Common myeloid progenitor, CD34-positive (primary cell): ENCODE results near the gene POLR1C.

Experiments used
- CTCF ChIA-PET: fragments of 350-600 bp; sonication (Branson Sonifier 250); formaldehyde crosslinking; loops from one replicate; lab custom pipeline; 2021; ENCODE audit warnings: antibody characterized with exemption; lab: Charles Lee
- POLR2A ChIA-PET: fragments of 350-600 bp; sonication (Branson Sonifier 250); formaldehyde crosslinking; loops from one replicate; lab custom pipeline; 2021; ENCODE audit warnings: antibody characterized with exemption; lab: Charles Lee
- DNase-seq, 3 donors: peaks; one replicate each; pipeline versions ENCODE4 v3.0.0 to v3.0.0-alpha.2; 2013
- H3K27ac ChIP-seq, 2 experiments: 1 replicate in 1 of 2; 2 replicates in 1 of 2; pipeline ENCODE4 v1.7.0; 2013; ENCODE audit warnings: inconsistent platforms in 2 of 2, low read length in 2 of 2, mild to moderate bottlenecking in 2 of 2, low read depth in 1 of 2, moderate library complexity in 1 of 2; ENCODE audit not compliant: severe bottlenecking in 2 of 2, insufficient read depth in 1 of 2, poor library complexity in 1 of 2
- H3K27me3 ChIP-seq, 5 experiments: replicated peaks in 2 of 5; 1 replicate in 3 of 5; 2 replicates in 2 of 5; pipeline versions ENCODE4 v1.6.1 to v1.7.0; 2013; ENCODE audit warnings: low read length in 4 of 5, mild to moderate bottlenecking in 2 of 5, moderate library complexity in 2 of 5, inconsistent platforms in 1 of 5; ENCODE audit not compliant: insufficient read depth in 5 of 5, control insufficient read depth in 4 of 5
- H3K36me3 ChIP-seq, 4 experiments: 1 replicate in 2 of 4; 2 replicates in 2 of 4; pipeline versions ENCODE4 v1.6.1 to v1.7.0; 2013; ENCODE audit warnings: low read length in 3 of 4, control low read depth in 1 of 4, mild to moderate bottlenecking in 1 of 4; ENCODE audit not compliant: control insufficient read depth in 4 of 4, insufficient read depth in 4 of 4
- H3K4me1 ChIP-seq, 4 experiments: 1 replicate in 3 of 4; 2 replicates in 1 of 4; pipeline versions ENCODE4 v1.6.1 to v1.7.1; 2013; ENCODE audit warnings: low read length in 3 of 4, mild to moderate bottlenecking in 3 of 4, control low read depth in 1 of 4, inconsistent platforms in 1 of 4, moderate library complexity in 1 of 4; ENCODE audit not compliant: control insufficient read depth in 4 of 4, insufficient read depth in 4 of 4; ENCODE audit errors: control extremely low read depth in 1 of 4
- H3K4me3 ChIP-seq, 7 experiments: 1 replicate in 4 of 7; 2 replicates in 3 of 7; pipeline versions ENCODE4 v1.5.1 to v1.7.0; 2013; ENCODE audit warnings: mild to moderate bottlenecking in 7 of 7, low read length in 6 of 7, moderate library complexity in 6 of 7, inconsistent platforms in 2 of 7, low read depth in 2 of 7, control low read depth in 1 of 7; ENCODE audit not compliant: insufficient read depth in 4 of 7, control insufficient read depth in 1 of 7; ENCODE audit errors: extremely low read depth in 1 of 7
- H3K9me3 ChIP-seq, 5 experiments: 1 replicate in 4 of 5; 2 replicates in 1 of 5; pipeline versions ENCODE4 v1.6.1 to v1.7.1; 2013; ENCODE audit warnings: low read length in 4 of 5, mild to moderate bottlenecking in 2 of 5, inconsistent platforms in 1 of 5, low read depth in 1 of 5, moderate library complexity in 1 of 5; ENCODE audit not compliant: control insufficient read depth in 4 of 5, insufficient read depth in 2 of 5; ENCODE audit errors: control extremely low read depth in 1 of 5
- WGBS: methylation state at CpG from one replicate; pipeline ENCODE4 v1.1.5; 2013; ENCODE audit not compliant: insufficient coverage; 5-methylcytosine and 5-hydroxymethylcytosine counted together

The POLR1C gene

DNA sequence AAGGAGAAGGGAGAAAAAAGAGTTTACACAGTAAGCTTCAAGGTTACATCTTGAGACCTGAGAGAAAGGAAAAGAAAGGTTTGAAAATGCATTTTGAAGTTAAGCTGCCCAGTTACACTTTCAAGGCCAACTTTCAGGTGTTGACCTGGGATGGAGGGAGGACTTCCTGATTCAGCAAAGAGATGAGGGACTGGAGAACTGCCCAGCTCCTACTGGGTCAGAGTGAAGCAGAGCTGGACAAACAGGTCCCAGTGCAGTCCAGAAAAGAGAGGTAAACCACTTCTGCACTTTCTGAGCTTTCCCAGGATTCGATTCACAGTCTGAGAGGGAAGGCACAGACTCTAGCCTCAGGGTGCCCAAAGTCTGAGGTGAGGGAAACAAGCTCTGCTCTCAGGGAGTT lies 45.5 kb upstream of the POLR1C start:
- Histone ChIP-seq H3K27ac (no peak overlapping the region), H3K4me1 (no peaks in the 10 kb centered on the region), H3K9me3 (no peaks in the 10 kb centered on the region), H3K36me3 (no peaks in the 10 kb centered on the region), H3K4me3 (no peak overlapping the region), H3K27me3 (peaks cover 0 to 2% (median 0%) of the 10 kb centered on the region in 5 experiments)
- no peak for DNase-seq
- WGBS: 77% methylated on average over 1 of the region's 1 CpG
- CTCF ChIA-PET: interaction anchor here (0.8 to 1.7 kb wide), 4 partner anchors 9 to 36 kb away, joined by 3 to 5 read pairs (median 3); no protein-coding TSS in a partner anchor
- POLR2A ChIA-PET: interaction anchor here (0.6 kb wide), 1 partner anchor 12 kb away, joined by 3 read pairs; no protein-coding TSS in a partner anchor

DNA sequence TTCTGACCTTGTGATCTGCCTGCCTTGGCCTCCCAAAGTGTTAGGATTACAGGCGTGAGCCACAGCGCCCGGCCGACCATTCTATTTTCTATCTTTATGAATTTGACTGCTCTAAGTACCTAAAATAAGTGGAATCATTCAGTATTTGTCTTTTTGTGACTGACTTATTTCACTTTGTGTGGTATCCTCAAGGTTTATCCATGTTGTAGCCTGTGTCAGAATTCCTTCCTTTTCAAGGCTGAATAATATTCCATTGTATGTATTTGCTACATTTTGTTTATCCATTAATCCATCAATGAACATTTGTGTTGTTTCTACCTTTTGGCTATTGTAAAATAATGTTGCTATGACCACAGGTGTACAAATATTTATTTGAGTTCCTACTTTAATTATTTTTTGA lies 44.4 kb upstream of the POLR1C start:
- WGBS: no CpG with 5 or more reads among the region's 4 CpGs
- CTCF ChIA-PET: interaction anchor here (1.1 to 1.7 kb wide), 3 partner anchors 13 to 34 kb away, joined by 3 to 5 read pairs (median 3); no protein-coding TSS in a partner anchor
- Histone ChIP-seq H3K4me3 (no peak overlapping the region), H3K9me3 (no peaks in the 10 kb centered on the region), H3K27me3 (peaks cover 0 to 2% (median 0%) of the 10 kb centered on the region in 5 experiments), H3K27ac (no peak overlapping the region), H3K36me3 (no peaks in the 10 kb centered on the region), H3K4me1 (peaks cover 0 to 9% (median 4%) of the 10 kb centered on the region in 4 experiments)
- POLR2A ChIA-PET: no interaction called here
- DNase-seq: no peak

DNA sequence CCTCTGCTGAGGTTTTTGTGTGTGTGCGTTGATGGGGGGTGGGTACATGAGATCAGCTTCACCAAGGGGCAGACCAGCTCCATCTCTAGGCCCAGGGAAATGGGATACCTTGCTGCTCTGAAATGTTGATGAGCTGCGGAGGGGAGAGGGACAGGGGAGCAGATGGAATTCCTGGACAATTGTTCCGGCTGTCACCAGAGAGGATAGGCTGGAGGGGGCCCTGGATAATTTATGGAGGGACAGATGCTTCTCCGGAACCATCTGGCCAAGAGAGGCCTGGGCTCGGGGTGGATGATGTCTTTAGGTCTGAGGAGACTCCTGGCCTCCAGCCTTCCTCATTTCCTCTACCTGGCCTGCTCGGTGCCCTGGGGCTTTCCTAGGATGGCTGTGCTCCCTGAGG lies 41.4 kb upstream of the POLR1C start:
- ChIA-PET POLR2A (no interaction called here), CTCF (no interaction called here)
- Histone ChIP-seq H3K9me3 (no peaks in the 10 kb centered on the region), H3K4me1 (peaks cover 8 to 19% (median 11%) of the 10 kb centered on the region in 4 experiments), H3K27ac (no peak overlapping the region), H3K27me3 (no peaks in the 10 kb centered on the region), H3K36me3 (no peaks in the 10 kb centered on the region), H3K4me3 (no peak overlapping the region)
- WGBS: 97% methylated on average over 4 of the region's 6 CpGs
- no peak for DNase-seq

DNA sequence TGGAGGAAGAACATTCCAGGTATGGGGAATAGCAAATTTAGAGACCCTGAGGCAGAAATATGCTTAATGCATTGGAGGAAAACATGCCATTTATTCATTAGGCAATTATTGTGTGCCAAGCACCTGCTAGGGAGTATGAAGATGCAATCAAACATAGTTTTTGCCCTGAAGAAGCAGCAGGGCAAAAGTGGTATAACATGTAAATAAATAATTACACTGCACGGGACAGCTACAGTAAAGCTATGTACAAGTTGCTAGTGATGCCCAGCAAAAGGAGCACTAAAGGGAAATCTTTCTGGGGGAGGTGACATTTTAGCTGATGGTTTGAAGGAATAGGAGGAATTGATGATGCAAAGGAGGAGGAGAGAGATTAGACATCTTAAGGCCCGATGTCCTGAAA lies 40.1 kb upstream of the POLR1C start:
- DNase-seq: peak in 2 of 3 donors; percentile 59 to 62
- H3K27me3 ChIP-seq: no peaks in the 10 kb centered on the region
- ChIA-PET POLR2A (interaction anchor here (0.6 kb wide), 2 partner anchors 79 to 547 kb away, joined by 4 read pairs; no protein-coding TSS in a partner anchor), CTCF (interaction anchor here (1.3 to 1.5 kb wide), 2 partner anchors 43 to 57 kb away, joined by 3 read pairs; no protein-coding TSS in a partner anchor)
- peak overlapping the region in 6 of 7 experiments; percentile 72 to 84 (median 76) for H3K4me3 ChIP-seq
- H3K9me3 ChIP-seq: no peaks in the 10 kb centered on the region
- 37% methylated on average over 2 of the region's 2 CpGs for WGBS
- H3K36me3 ChIP-seq: no peaks in the 10 kb centered on the region
- peaks cover 8 to 19% (median 12%) of the 10 kb centered on the region in 4 experiments for H3K4me1 ChIP-seq
- peak overlapping the region; percentile 40 to 93 for H3K27ac ChIP-seq

DNA sequence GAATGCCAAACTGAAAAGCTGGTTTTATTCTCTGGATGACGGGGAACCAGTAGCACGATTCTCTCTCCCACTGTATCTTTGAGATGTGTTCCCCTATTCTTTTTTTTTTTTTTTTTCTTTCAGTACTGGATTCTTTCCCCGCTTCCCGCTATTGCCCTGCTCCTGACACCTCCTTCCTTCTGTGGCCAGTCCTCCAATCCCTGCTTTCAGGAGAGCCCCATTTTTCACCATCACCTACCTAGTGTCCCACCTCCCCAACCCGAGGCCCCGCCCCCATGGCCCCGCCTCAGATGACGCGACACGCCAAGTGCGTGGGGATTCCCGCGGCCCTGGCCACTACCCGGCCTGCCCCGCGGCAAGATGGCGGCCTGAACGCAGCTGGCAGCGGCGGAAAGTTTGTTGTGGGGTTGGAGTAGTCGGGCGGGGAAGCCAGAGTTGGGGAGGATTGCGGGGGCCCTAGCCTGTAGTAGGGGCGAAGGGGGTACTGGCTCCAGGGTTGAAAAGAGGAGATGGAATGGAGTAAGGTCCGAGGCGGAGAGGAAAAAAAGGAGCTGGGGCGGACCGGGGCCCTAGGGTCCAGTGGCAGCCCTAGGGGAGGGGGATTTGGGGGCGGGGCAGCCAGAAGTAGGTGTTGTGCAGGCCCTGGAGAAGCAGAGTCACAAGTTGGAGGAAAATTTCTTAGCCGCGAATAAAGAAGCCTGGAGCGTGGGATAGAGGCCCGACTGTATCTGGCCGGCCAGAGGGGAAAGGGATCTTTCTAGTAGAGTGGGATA lies 39.5 kb upstream of the POLR1C start, which contains the start of gene TJAP1:
Gene TJAP1, plus strand, starts transcription at position 336 of the 773 bp plus-strand sequence. CDS start 21,432 bp downstream, outside the sequence.
- WGBS: 0% methylated on average over 24 of the region's 34 CpGs
- CTCF ChIA-PET: interaction anchor here (1.3 to 1.5 kb wide), 2 partner anchors 44 to 56 kb away, joined by 3 read pairs; no protein-coding TSS in a partner anchor

DNA sequence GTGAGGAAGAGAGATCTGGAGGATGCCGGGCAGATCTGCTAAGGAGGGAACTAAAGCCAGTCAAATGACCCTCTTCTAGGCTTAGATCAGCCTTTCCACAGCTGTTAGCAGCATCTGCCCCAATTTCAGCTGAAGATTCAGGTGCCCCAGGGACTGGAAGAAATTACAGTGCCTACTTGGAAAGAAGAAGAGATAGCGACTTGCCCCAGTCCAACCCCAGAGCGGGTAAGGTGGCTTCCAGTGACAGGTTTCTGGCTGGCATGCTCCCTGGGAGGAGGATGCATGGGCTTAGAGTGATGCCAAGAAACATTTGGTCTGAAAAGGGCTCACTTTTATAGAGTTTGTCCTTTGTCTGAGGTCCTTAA lies 38.9 kb upstream of the POLR1C start:
- Histone ChIP-seq H3K36me3 (peaks cover 0 to 3% (median 0%) of the 10 kb centered on the region in 4 experiments), H3K9me3 (no peaks in the 10 kb centered on the region), H3K4me1 (peaks cover 8 to 19% (median 12%) of the 10 kb centered on the region in 4 experiments), H3K27ac (peak overlapping the region; percentile 87 to 93), H3K27me3 (no peaks in the 10 kb centered on the region), H3K4me3 (peak overlapping the region; percentile 31 to 84 (median 75))
- peak in 2 of 3 donors; percentile 13 to 35 for DNase-seq
- POLR2A ChIA-PET: no interaction called here
- CTCF ChIA-PET: interaction anchor here (1.3 to 1.5 kb wide), 2 partner anchors 44 to 56 kb away, joined by 3 read pairs; no protein-coding TSS in a partner anchor
- 79% methylated on average over 2 of the region's 3 CpGs for WGBS

More for the DNA sequence above, 39.5 kb upstream of the POLR1C start, which contains the start of gene TJAP1:
- Histone ChIP-seq H3K27ac (peak within 1 kb of the TSS; percentile 87 to 93), H3K9me3 (no peaks in the 10 kb centered on the region), H3K4me1 (peaks cover 8 to 19% (median 12%) of the 10 kb centered on the region in 4 experiments), H3K27me3 (no peaks in the 10 kb centered on the region), H3K4me3 (peak within 1 kb of the TSS; percentile 31 to 84 (median 75)), H3K36me3 (peaks cover 0 to 1% (median 0%) of the 10 kb centered on the region in 4 experiments)
- POLR2A ChIA-PET: interaction anchor here (0.6 kb wide), 2 partner anchors 80 to 547 kb away, joined by 4 read pairs; no protein-coding TSS in a partner anchor
- peak; percentile 85 to 93 (median 92) for DNase-seq
